Stimulated activated memory B cell treated with anti-CD40 and anti-IgM and Interleukin-4, amounts not matched to agents 10 μg/mL and 1 μg/mL and 100 μg/mL, for 72 hours (primary cell): ENCODE measurements around the gene DGKG.
A peak's percentile ranks its signal among the peaks of the same experiment; 100 is the strongest.

Experiments
- ATAC-seq: fragments of 150-1000 bp; cut with Tn5 transposase; 2 replicates; pipeline ENCODE4 v1.10.0; 2021
- H3K27ac Mint-ChIP-seq: one replicate; pipeline ENCODE4 v1.8.0; 2022; ENCODE audit warnings: mild to moderate bottlenecking, mixed read lengths
- H3K27me3 Mint-ChIP-seq: one replicate; pipeline ENCODE4 v1.8.0; 2022; ENCODE audit warnings: mixed read lengths
- H3K36me3 Mint-ChIP-seq: one replicate; pipeline ENCODE4 v1.8.0; 2022; ENCODE audit warnings: mixed read lengths
- H3K4me1 Mint-ChIP-seq: one replicate; pipeline ENCODE4 v1.8.0; 2022; ENCODE audit warnings: mixed read lengths
- H3K4me3 Mint-ChIP-seq: one replicate; pipeline ENCODE4 v1.8.0; 2022; ENCODE audit warnings: mild to moderate bottlenecking, moderate library complexity, mixed read lengths
- H3K9me3 Mint-ChIP-seq: one replicate; pipeline ENCODE4 v1.8.0; 2022; ENCODE audit warnings: mixed read lengths

Gene DGKG

GRCh38 chr3:186315581-186316354 is 46.3 kb downstream of the DGKG start:
- Mint-ChIP-seq H3K27ac (no peak overlapping the region), H3K9me3 (no peaks in the 10 kb centered on the region), H3K36me3 (peaks cover 15% of the 10 kb centered on the region), H3K4me1 (no peaks in the 10 kb centered on the region), H3K4me3 (no peak overlapping the region), H3K27me3 (no peaks in the 10 kb centered on the region)
- no peak for ATAC-seq

- Mint-ChIP-seq H3K27me3 (no peaks in the 10 kb centered on the region), H3K4me1 (no peaks in the 10 kb centered on the region), H3K36me3 (peaks cover 15% of the 10 kb centered on the region), H3K4me3 (no peak overlapping the region), H3K27ac (no peak overlapping the region), H3K9me3 (no peaks in the 10 kb centered on the region)
- ATAC-seq = no peak
Observed at GRCh38 chr3:186314896-186315295, 47.1 kb downstream of the DGKG start.

- Mint-ChIP-seq H3K4me3 (no peak overlapping the region), H3K27ac (no peak overlapping the region), H3K4me1 (no peaks in the 10 kb centered on the region), H3K36me3 (no peaks in the 10 kb centered on the region), H3K27me3 (no peaks in the 10 kb centered on the region), H3K9me3 (no peaks in the 10 kb centered on the region)
- no peak for ATAC-seq
Observed at GRCh38 chr3:186311441-186311840, 50.6 kb downstream of the DGKG start.

- Mint-ChIP-seq H3K27me3 (no peaks in the 10 kb centered on the region), H3K4me3 (no peak overlapping the region), H3K4me1 (no peaks in the 10 kb centered on the region), H3K36me3 (no peaks in the 10 kb centered on the region), H3K9me3 (no peaks in the 10 kb centered on the region), H3K27ac (no peak overlapping the region)
- ATAC-seq = no peak
Observed at GRCh38 chr3:186308549-186308948, 53.5 kb downstream of the DGKG start.

- Mint-ChIP-seq H3K4me1 (no peaks in the 10 kb centered on the region), H3K36me3 (no peaks in the 10 kb centered on the region), H3K27ac (no peak overlapping the region), H3K9me3 (no peaks in the 10 kb centered on the region), H3K4me3 (no peak overlapping the region), H3K27me3 (no peaks in the 10 kb centered on the region)
- ATAC-seq = no peak
Observed at GRCh38 chr3:186307594-186308221, 54.3 kb downstream of the DGKG start.

GRCh38 chr3:186305286-186305685 is 56.7 kb downstream of the DGKG start:
- ATAC-seq = no peak
- no peak overlapping the region for H3K27ac Mint-ChIP-seq
- H3K4me3 Mint-ChIP-seq = no peak overlapping the region
- H3K9me3 Mint-ChIP-seq = no peaks in the 10 kb centered on the region
- H3K36me3 Mint-ChIP-seq = no peaks in the 10 kb centered on the region
- no peaks in the 10 kb centered on the region for H3K4me1 Mint-ChIP-seq
- H3K27me3 Mint-ChIP-seq = no peaks in the 10 kb centered on the region

- no peaks in the 10 kb centered on the region for H3K36me3 Mint-ChIP-seq
- no peaks in the 10 kb centered on the region for H3K4me1 Mint-ChIP-seq
Observed at GRCh38 chr3:186303965-186304364, 58.1 kb downstream of the DGKG start.

GRCh38 chr3:186299327-186299726 is 62.7 kb downstream of the DGKG start:
- ATAC-seq = no peak
- Mint-ChIP-seq H3K9me3 (no peaks in the 10 kb centered on the region), H3K4me1 (no peaks in the 10 kb centered on the region), H3K27ac (no peak overlapping the region), H3K36me3 (peaks cover 6% of the 10 kb centered on the region), H3K4me3 (no peak overlapping the region), H3K27me3 (no peaks in the 10 kb centered on the region)

More at GRCh38 chr3:186303965-186304364, 58.1 kb downstream of the DGKG start:
- Mint-ChIP-seq H3K9me3 (no peaks in the 10 kb centered on the region), H3K4me3 (no peak overlapping the region), H3K27me3 (no peaks in the 10 kb centered on the region), H3K27ac (no peak overlapping the region)
- no peak for ATAC-seq

GRCh38 chr3:186298876-186299275 is 63.2 kb downstream of the DGKG start:
- Mint-ChIP-seq H3K27ac (no peak overlapping the region), H3K9me3 (no peaks in the 10 kb centered on the region), H3K27me3 (no peaks in the 10 kb centered on the region)

GRCh38 chr3:186290796-186291195 is 71.2 kb downstream of the DGKG start:
- no peak for ATAC-seq
- H3K4me3 Mint-ChIP-seq = no peak overlapping the region
- H3K27ac Mint-ChIP-seq = no peak overlapping the region
- H3K4me1 Mint-ChIP-seq = no peaks in the 10 kb centered on the region
- no peaks in the 10 kb centered on the region for H3K27me3 Mint-ChIP-seq
- peaks cover 23% of the 10 kb centered on the region for H3K36me3 Mint-ChIP-seq
- H3K9me3 Mint-ChIP-seq = no peaks in the 10 kb centered on the region

More at GRCh38 chr3:186298876-186299275, 63.2 kb downstream of the DGKG start:
- no peak for ATAC-seq
- peaks cover 6% of the 10 kb centered on the region for H3K36me3 Mint-ChIP-seq
- no peaks in the 10 kb centered on the region for H3K4me1 Mint-ChIP-seq
- H3K4me3 Mint-ChIP-seq = no peak overlapping the region

- Mint-ChIP-seq H3K27me3 (no peaks in the 10 kb centered on the region), H3K9me3 (no peaks in the 10 kb centered on the region), H3K27ac (no peak overlapping the region), H3K4me3 (no peak overlapping the region), H3K4me1 (no peaks in the 10 kb centered on the region), H3K36me3 (peaks cover 40% of the 10 kb centered on the region)
- ATAC-seq = no peak
Observed at GRCh38 chr3:186287711-186288110, 74.3 kb downstream of the DGKG start.

- H3K4me1 Mint-ChIP-seq = peaks cover 9% of the 10 kb centered on the region
- no peaks in the 10 kb centered on the region for H3K9me3 Mint-ChIP-seq
- H3K36me3 Mint-ChIP-seq = peaks cover 39% of the 10 kb centered on the region
- ATAC-seq = no peak
- H3K27ac Mint-ChIP-seq = no peak overlapping the region
- no peak overlapping the region for H3K4me3 Mint-ChIP-seq
- no peaks in the 10 kb centered on the region for H3K27me3 Mint-ChIP-seq
Observed at GRCh38 chr3:186286114-186286513, 75.9 kb downstream of the DGKG start.

- Mint-ChIP-seq H3K4me3 (no peak overlapping the region), H3K27me3 (no peaks in the 10 kb centered on the region), H3K9me3 (no peaks in the 10 kb centered on the region), H3K4me1 (peaks cover 23% of the 10 kb centered on the region), H3K36me3 (peaks cover 41% of the 10 kb centered on the region), H3K27ac (no peak overlapping the region)
- no peak for ATAC-seq
Observed at GRCh38 chr3:186284661-186285060, 77.4 kb downstream of the DGKG start.

- H3K27ac Mint-ChIP-seq = peak overlapping the region; percentile 6
- no peaks in the 10 kb centered on the region for H3K9me3 Mint-ChIP-seq
- H3K4me3 Mint-ChIP-seq = no peak overlapping the region
- H3K27me3 Mint-ChIP-seq = no peaks in the 10 kb centered on the region
- peaks cover 41% of the 10 kb centered on the region for H3K36me3 Mint-ChIP-seq
- peaks cover 27% of the 10 kb centered on the region for H3K4me1 Mint-ChIP-seq
- no peak for ATAC-seq
Observed at GRCh38 chr3:186284349-186284652, 77.7 kb downstream of the DGKG start.

GRCh38 chr3:186283651-186284348 is 78.2 kb downstream of the DGKG start:
- Mint-ChIP-seq H3K4me3 (no peak overlapping the region), H3K27ac (peak overlapping the region; percentile 6), H3K36me3 (peaks cover 44% of the 10 kb centered on the region), H3K9me3 (no peaks in the 10 kb centered on the region), H3K4me1 (peaks cover 27% of the 10 kb centered on the region), H3K27me3 (no peaks in the 10 kb centered on the region)
- no peak for ATAC-seq

GRCh38 chr3:186283096-186283495 is 78.9 kb downstream of the DGKG start:
- Mint-ChIP-seq H3K27me3 (no peaks in the 10 kb centered on the region), H3K4me3 (no peak overlapping the region), H3K9me3 (no peaks in the 10 kb centered on the region), H3K4me1 (peaks cover 27% of the 10 kb centered on the region), H3K27ac (no peak overlapping the region), H3K36me3 (peaks cover 49% of the 10 kb centered on the region)
- ATAC-seq = no peak
